ENCODE data around the gene PHF3. TPM values are rescaled to one million over a fixed set of nuclear protein-coding genes. Genes with fewer than 3 reads are reported as not detected.

The PHF3 gene
- total RNA-seq, 1 experiment from 2014 or later, result 48.3 TPM

- Mint-ChIP-seq H3K4me1 (ENCODE audit: low read depth, unreplicated experiment) (no peaks in the 10 kb centered on the region), H3K36me3 (ENCODE audit: insufficient read depth, unreplicated experiment) (no peaks in the 10 kb centered on the region), H3K9me3 (ENCODE audit: unreplicated experiment) (no peaks in the 10 kb centered on the region), H3K27ac (ENCODE audit: unreplicated experiment) (no peak overlapping the region), H3K4me3 (ENCODE audit: unreplicated experiment) (no peak overlapping the region), H3K27me3 (ENCODE audit: insufficient read depth, unreplicated experiment) (peaks cover 14% of the 10 kb centered on the region)
- no peaks in the 10 kb centered on the region for H3K4me1 ChIP-seq
- H3K9me3 ChIP-seq, result no peaks in the 10 kb centered on the region
- no peak overlapping the region for H3K4me3 ChIP-seq (ENCODE audit: low read depth, low read length)
- no peak for TF ChIP-seq CTCF (IDR thresholded peaks at IDR 0.05; ENCODE audit: insufficient read depth in 1 of 2, low read depth in 1 of 2, low read length in 1 of 2, severe bottlenecking in 1 of 2, unreplicated experiment in 1 of 2)
- BruUV-seq (replicated peaks), result no TSS peak
- H3K27me3 ChIP-seq (replicated peaks; ENCODE audit: control insufficient read depth, insufficient read depth, low read length), result no peaks in the 10 kb centered on the region
- no peak for DNase-seq
- intact Hi-C loops (cut with micrococcal nuclease; ENCODE audit: unreplicated experiment), result no loop called here
- POLR2A ChIA-PET, result no interaction called here
- no peaks in the 10 kb centered on the region for H3K36me3 ChIP-seq (ENCODE audit: control insufficient read depth, insufficient read depth, low read length)
- CTCF ChIA-PET, result no interaction called here
Measured at GRCh38 chr6:63615590-63615989, 20.0 kb upstream of the PHF3 start.

- no peak overlapping the region for H3K27ac Mint-ChIP-seq (ENCODE audit: unreplicated experiment)
- H3K4me3 Mint-ChIP-seq (ENCODE audit: unreplicated experiment), result no peak overlapping the region
- Histone ChIP-seq H3K36me3 (ENCODE audit: control insufficient read depth, insufficient read depth, low read length) (no peaks in the 10 kb centered on the region), H3K9me3 (no peaks in the 10 kb centered on the region), H3K4me1 (no peaks in the 10 kb centered on the region), H3K27me3 (replicated peaks; ENCODE audit: control insufficient read depth, insufficient read depth, low read length) (no peaks in the 10 kb centered on the region), H3K4me3 (ENCODE audit: low read depth, low read length) (no peak overlapping the region)
- BruUV-seq (replicated peaks), result no TSS peak
- no peaks in the 10 kb centered on the region for H3K36me3 Mint-ChIP-seq (ENCODE audit: insufficient read depth, unreplicated experiment)
- CTCF ChIA-PET, result no interaction called here
- POLR2A ChIA-PET, result no interaction called here
- H3K27me3 Mint-ChIP-seq (ENCODE audit: insufficient read depth, unreplicated experiment), result peaks cover 8% of the 10 kb centered on the region
- no peak for TF ChIP-seq CTCF (IDR thresholded peaks at IDR 0.05; ENCODE audit: insufficient read depth in 1 of 2, low read depth in 1 of 2, low read length in 1 of 2, severe bottlenecking in 1 of 2, unreplicated experiment in 1 of 2)
- no peak for DNase-seq
- intact Hi-C loops (cut with micrococcal nuclease; ENCODE audit: unreplicated experiment), result no loop called here
- no peaks in the 10 kb centered on the region for H3K4me1 Mint-ChIP-seq (ENCODE audit: low read depth, unreplicated experiment)
- H3K9me3 Mint-ChIP-seq (ENCODE audit: unreplicated experiment), result no peaks in the 10 kb centered on the region
Measured at GRCh38 chr6:63624091-63624490, 11.5 kb upstream of the PHF3 start.

DNA sequence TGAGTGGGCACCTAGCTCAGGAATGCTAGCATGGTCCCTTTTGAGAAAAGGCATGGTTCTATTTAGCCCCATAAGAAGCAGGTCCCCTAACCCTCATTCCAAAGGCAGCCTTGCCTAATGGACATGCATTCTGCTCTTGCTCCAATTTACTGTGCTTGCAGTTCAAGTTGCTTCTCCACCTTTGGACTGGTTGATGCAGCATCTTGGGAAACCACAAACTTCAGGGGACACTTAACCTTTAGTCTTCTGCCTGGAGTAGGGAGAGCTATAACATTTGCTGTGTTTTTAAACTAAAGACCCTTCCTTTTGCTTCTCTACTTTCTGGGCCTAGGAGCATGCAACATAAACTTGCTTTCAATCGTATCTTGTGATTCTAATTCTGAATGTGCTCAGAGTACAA lies 5.1 kb upstream of the PHF3 start:
- no TSS peak for BruUV-seq (replicated peaks)
- ChIA-PET CTCF (no interaction called here), POLR2A (no interaction called here)
- Mint-ChIP-seq H3K27me3 (ENCODE audit: insufficient read depth, unreplicated experiment) (peaks cover 6% of the 10 kb centered on the region), H3K9me3 (ENCODE audit: unreplicated experiment) (no peaks in the 10 kb centered on the region), H3K36me3 (ENCODE audit: insufficient read depth, unreplicated experiment) (peaks cover 3% of the 10 kb centered on the region), H3K27ac (ENCODE audit: unreplicated experiment) (no peak overlapping the region), H3K4me3 (ENCODE audit: unreplicated experiment) (no peak overlapping the region), H3K4me1 (ENCODE audit: low read depth, unreplicated experiment) (no peaks in the 10 kb centered on the region)
- TF ChIP-seq CTCF (IDR thresholded peaks at IDR 0.05; ENCODE audit: insufficient read depth in 1 of 2, low read depth in 1 of 2, low read length in 1 of 2, severe bottlenecking in 1 of 2, unreplicated experiment in 1 of 2), result no peak
- no peak for DNase-seq
- intact Hi-C loops (cut with micrococcal nuclease; ENCODE audit: unreplicated experiment), result no loop called here
- Histone ChIP-seq H3K4me1 (no peaks in the 10 kb centered on the region), H3K9me3 (no peaks in the 10 kb centered on the region), H3K27me3 (replicated peaks; ENCODE audit: control insufficient read depth, insufficient read depth, low read length) (no peaks in the 10 kb centered on the region), H3K4me3 (ENCODE audit: low read depth, low read length) (no peak overlapping the region), H3K36me3 (ENCODE audit: control insufficient read depth, insufficient read depth, low read length) (no peaks in the 10 kb centered on the region)

Measured in Caco-2 (cell line).